ENCODE data around the gene CD4. TPM values are rescaled to one million over a fixed set of nuclear protein-coding genes. Genes with fewer than 3 reads are reported as not detected.

Gene CD4
- total RNA-seq, 1 experiment from 2014 or later: 0.42 TPM

- RAD21 ChIA-PET (ENCODE audit: low non-redundant PET in 1 of 2, low total read pairs in 2 of 2, uncharacterized antibody in 2 of 2, unreplicated experiment in 2 of 2): interaction anchor here in 1 of 2 experiments (1.1 kb wide), 1 partner anchor 11 kb away, joined by 3 read pairs; the partner anchor contains the start of gene MLF2
Measured at GRCh38 chr12:6764011-6764828, 25.1 kb upstream of the CD4 start.

GRCh38 chr12:6765048-6765633, 24.2 kb upstream of the CD4 start:
- Histone ChIP-seq H3K9me2 (ENCODE audit: insufficient read depth) (no peaks in the 10 kb centered on the region), H3K27me3 (ENCODE audit: insufficient read depth, low read length) (no peaks in the 10 kb centered on the region), H4K20me1 (ENCODE audit: insufficient read depth) (no peaks in the 10 kb centered on the region), H2AFZ (ENCODE audit: low read depth, low read length, poor library complexity, severe bottlenecking) (no peak overlapping the region), H3K4me1 (ENCODE audit: control insufficient read depth in 1 of 2, insufficient read depth in 2 of 2, low read length in 2 of 2) (peaks cover 56 to 73% of the 10 kb centered on the region in 2 experiments), H3K9me3 (ENCODE audit: control insufficient read depth in 1 of 2, insufficient read depth in 1 of 2, low read depth in 1 of 2, low read length in 2 of 2) (no peaks in the 10 kb centered on the region), H3K4me2 (ENCODE audit: low read length) (peak overlapping the region; percentile 95), H3K36me3 (ENCODE audit: control insufficient read depth in 1 of 2, insufficient read depth in 2 of 2, low read length in 2 of 2) (peaks cover 0 to 7% of the 10 kb centered on the region in 2 experiments; a peak in 2 of 4 replicates), H3K9ac (ENCODE audit: low read length) (peak overlapping the region; percentile 84), H3K4me3 (replicated peaks in 1 of 2; ENCODE audit: low read depth in 1 of 2, low read length in 2 of 2) (peak overlapping the region; percentile 85 to 90), H3K79me2 (ENCODE audit: insufficient read depth, low read length) (peaks cover 29% of the 10 kb centered on the region), H3K27ac (ENCODE audit: low read depth, low read length) (peak overlapping the region; percentile 72)
- DNase-seq (ENCODE audit: low read depth, low spot score) (no peak), ATAC-seq (no peak)
- CTCF ChIA-PET: interaction anchor here (0.9 to 3.0 kb wide), 4 partner anchors 10 to 41 kb away, joined by 3 to 53 read pairs (median 4); partner anchors contain the start of genes COPS7A and MLF2
- BruUV-seq (replicated peaks): no TSS peak
- intact Hi-C loops (cut with micrococcal nuclease): no loop called here
- RAD21 ChIA-PET (ENCODE audit: low non-redundant PET in 1 of 2, low total read pairs in 2 of 2, uncharacterized antibody in 2 of 2, unreplicated experiment in 2 of 2): interaction anchor here (0.7 to 2.3 kb wide), 3 partner anchors 12 to 161 kb away, joined by 3 to 15 read pairs (median 3); partner anchors contain the start of gene MLF2 (in 2 of the 2)
- POLR2A ChIA-PET: interaction anchor here (1.1 to 3.0 kb wide), 11 partner anchors 9 to 179 kb away, joined by 3 to 41 read pairs (median 8); partner anchors contain the start of genes C12orf57, CDCA3, COPS7A and GPR162
- no peak for TF ChIP-seq CEBPB (IDR thresholded peaks at IDR 0.05; ENCODE audit: low read depth)
- no peak for TF ChIP-seq EZH2phosphoT487 (IDR thresholded peaks at IDR 0.05; ENCODE audit: borderline replicate concordance)
- no peak for TF ChIP-seq JUND (IDR thresholded peaks at IDR 0.05)
- TF ChIP-seq EGR1 (IDR thresholded peaks at IDR 0.05; ENCODE audit: low read depth): no peak
- TF ChIP-seq SIN3A (IDR thresholded peaks at IDR 0.05; ENCODE audit: low read depth): no peak
- TF ChIP-seq ZBTB33 (IDR thresholded peaks at IDR 0.05; ENCODE audit: extremely low read depth, insufficient replicate concordance, low read length): no peak
- no peak for TF ChIP-seq CTCF (IDR thresholded peaks at IDR 0.05 in 2 of 3, conservative IDR thresholded peaks at IDR 0.05 in 1 of 3; ENCODE audit: borderline replicate concordance in 1 of 3, insufficient read depth in 1 of 3, low read depth in 2 of 3, low read length in 2 of 3)
- no peak for TF ChIP-seq EZH2 (IDR thresholded peaks at IDR 0.05)
- TF ChIP-seq SP1 (IDR thresholded peaks at IDR 0.05; ENCODE audit: low read depth): no peak
- TF ChIP-seq RAD21 (IDR thresholded peaks at IDR 0.05; ENCODE audit: low read depth): no peak
- no peak for TF ChIP-seq CBX3 (IDR thresholded peaks at IDR 0.05; ENCODE audit: low read depth)
- TF ChIP-seq MAX (IDR thresholded peaks at IDR 0.05): no peak

More at GRCh38 chr12:6764011-6764828, 25.1 kb upstream of the CD4 start:
- POLR2A ChIA-PET: interaction anchor here (1.0 to 2.2 kb wide), 3 partner anchors 10 to 57 kb away, joined by 3 to 10 read pairs (median 7); partner anchors contain the start of genes GPR162 and MLF2
- H2AFZ ChIP-seq (ENCODE audit: low read depth, low read length, poor library complexity, severe bottlenecking): no peak overlapping the region
- BruUV-seq (replicated peaks): no TSS peak
- TF ChIP-seq RAD21 (IDR thresholded peaks at IDR 0.05; ENCODE audit: low read depth) (no peak), POLR2A (IDR thresholded peaks at IDR 0.05; ENCODE audit: borderline replicate concordance, extremely low read depth, insufficient read depth, insufficient read length) (peak; percentile 53)
- peaks cover 25% of the 10 kb centered on the region for H3K79me2 ChIP-seq (ENCODE audit: insufficient read depth, low read length)
- H3K4me2 ChIP-seq (ENCODE audit: low read length): peak overlapping the region; percentile 95
- H3K36me3 ChIP-seq (ENCODE audit: control insufficient read depth in 1 of 2, insufficient read depth in 2 of 2, low read length in 2 of 2): no peaks in the 10 kb centered on the region; a peak in 1 of 4 replicates
- no peaks in the 10 kb centered on the region for H4K20me1 ChIP-seq (ENCODE audit: insufficient read depth)
- intact Hi-C loops (cut with micrococcal nuclease): no loop called here
- peak; percentile 80 for ATAC-seq
- H3K9ac ChIP-seq (ENCODE audit: low read length): peak overlapping the region; percentile 84
- H3K4me1 ChIP-seq (ENCODE audit: control insufficient read depth in 1 of 2, insufficient read depth in 2 of 2, low read length in 2 of 2): peaks cover 54 to 74% of the 10 kb centered on the region in 2 experiments
- peak overlapping the region; percentile 72 for H3K27ac ChIP-seq (ENCODE audit: low read depth, low read length)
- H3K4me3 ChIP-seq (replicated peaks in 1 of 2; ENCODE audit: low read depth in 1 of 2, low read length in 2 of 2): peak overlapping the region; percentile 85 to 90
- CTCF ChIA-PET: interaction anchor here (0.8 to 3.0 kb wide), 3 partner anchors 10 to 11 kb away, joined by 4 to 53 read pairs (median 7); partner anchors contain the start of gene MLF2
- no peaks in the 10 kb centered on the region for H3K9me2 ChIP-seq (ENCODE audit: insufficient read depth)
- H3K27me3 ChIP-seq (ENCODE audit: insufficient read depth, low read length): no peaks in the 10 kb centered on the region
- peak; percentile 99 for DNase-seq (ENCODE audit: low read depth, low spot score)
- no peaks in the 10 kb centered on the region for H3K9me3 ChIP-seq (ENCODE audit: control insufficient read depth in 1 of 2, insufficient read depth in 1 of 2, low read depth in 1 of 2, low read length in 2 of 2)
